ENCODE results near the gene DENND1A. TPM values are rescaled to one million over a fixed set of nuclear protein-coding genes. Genes with fewer than 3 reads are reported as not detected.

Gene DENND1A
- total RNA-seq, 1 donor from 2014 or later, result 23.0 TPM

GRCh38 chr9:123876750-123877149, 53.2 kb downstream of the DENND1A start:
- Histone ChIP-seq H3K9me3 (no peaks in the 10 kb centered on the region), H3K4me1 (no peaks in the 10 kb centered on the region), H3K4me3 (no peak overlapping the region), H3K27me3 (ENCODE audit: low read depth) (no peaks in the 10 kb centered on the region), H3K36me3 (peaks cover 9% of the 10 kb centered on the region), H3K27ac (no peak overlapping the region)
- intact Hi-C loops (cut with DNase I), result no loop called here
- ATAC-seq, result no peak
- no peak for TF ChIP-seq CTCF (IDR thresholded peaks at IDR 0.05)
- DNase-seq, result no peak

GRCh38 chr9:123872710-123873109, 57.2 kb downstream of the DENND1A start:
- no peak for ATAC-seq
- Histone ChIP-seq H3K27ac (no peak overlapping the region), H3K4me3 (no peak overlapping the region), H3K4me1 (peaks cover 12% of the 10 kb centered on the region), H3K27me3 (ENCODE audit: low read depth) (no peaks in the 10 kb centered on the region), H3K36me3 (peaks cover 6% of the 10 kb centered on the region), H3K9me3 (no peaks in the 10 kb centered on the region)
- TF ChIP-seq CTCF (IDR thresholded peaks at IDR 0.05), result no peak
- DNase-seq, result no peak
- intact Hi-C loops (cut with DNase I), result no loop called here

GRCh38 chr9:123871781-123872180, 58.1 kb downstream of the DENND1A start:
- Histone ChIP-seq H3K27ac (no peak overlapping the region), H3K9me3 (no peaks in the 10 kb centered on the region), H3K4me3 (no peak overlapping the region), H3K27me3 (ENCODE audit: low read depth) (no peaks in the 10 kb centered on the region), H3K36me3 (no peaks in the 10 kb centered on the region), H3K4me1 (peaks cover 16% of the 10 kb centered on the region)
- DNase-seq, result no peak
- no peak for TF ChIP-seq CTCF (IDR thresholded peaks at IDR 0.05)
- intact Hi-C loops (cut with DNase I), result no loop called here
- no peak for ATAC-seq

- Histone ChIP-seq H3K9me3 (no peaks in the 10 kb centered on the region), H3K4me3 (no peak overlapping the region), H3K27ac (peak overlapping the region; percentile 19), H3K36me3 (no peaks in the 10 kb centered on the region), H3K27me3 (ENCODE audit: low read depth) (no peaks in the 10 kb centered on the region), H3K4me1 (peaks cover 43% of the 10 kb centered on the region)
- DNase-seq (no peak), ATAC-seq (peak in 1 of 2 donors; percentile 53)
- intact Hi-C loops (cut with DNase I), result no loop called here
- no peak for TF ChIP-seq CTCF (IDR thresholded peaks at IDR 0.05)
These were observed 61.9 kb downstream of the DENND1A start for GRCh38 chr9:123868002-123868401.

GRCh38 chr9:123867034-123867433, 62.9 kb downstream of the DENND1A start:
- intact Hi-C loops (cut with DNase I), result no loop called here
- Histone ChIP-seq H3K36me3 (no peaks in the 10 kb centered on the region), H3K9me3 (no peaks in the 10 kb centered on the region), H3K27ac (peak overlapping the region; percentile 26), H3K4me1 (peaks cover 43% of the 10 kb centered on the region), H3K27me3 (ENCODE audit: low read depth) (no peaks in the 10 kb centered on the region), H3K4me3 (no peak overlapping the region)
- ATAC-seq (peak; percentile 66 to 72), DNase-seq (no peak)
- TF ChIP-seq CTCF (IDR thresholded peaks at IDR 0.05), result no peak

- Histone ChIP-seq H3K4me1 (peaks cover 43% of the 10 kb centered on the region), H3K27me3 (ENCODE audit: low read depth) (no peaks in the 10 kb centered on the region), H3K9me3 (no peaks in the 10 kb centered on the region), H3K27ac (peak overlapping the region; percentile 26), H3K4me3 (no peak overlapping the region), H3K36me3 (no peaks in the 10 kb centered on the region)
- ATAC-seq (peak in 1 of 2 donors; percentile 48), DNase-seq (no peak)
- no peak for TF ChIP-seq CTCF (IDR thresholded peaks at IDR 0.05)
- intact Hi-C loops (cut with DNase I), result no loop called here
These were observed 63.4 kb downstream of the DENND1A start for GRCh38 chr9:123866497-123866896.

Data from lower lobe of right lung (tissue), 2 donors.